Measurements from ENCODE around the gene CTSA.

CTSA gene

DNA sequence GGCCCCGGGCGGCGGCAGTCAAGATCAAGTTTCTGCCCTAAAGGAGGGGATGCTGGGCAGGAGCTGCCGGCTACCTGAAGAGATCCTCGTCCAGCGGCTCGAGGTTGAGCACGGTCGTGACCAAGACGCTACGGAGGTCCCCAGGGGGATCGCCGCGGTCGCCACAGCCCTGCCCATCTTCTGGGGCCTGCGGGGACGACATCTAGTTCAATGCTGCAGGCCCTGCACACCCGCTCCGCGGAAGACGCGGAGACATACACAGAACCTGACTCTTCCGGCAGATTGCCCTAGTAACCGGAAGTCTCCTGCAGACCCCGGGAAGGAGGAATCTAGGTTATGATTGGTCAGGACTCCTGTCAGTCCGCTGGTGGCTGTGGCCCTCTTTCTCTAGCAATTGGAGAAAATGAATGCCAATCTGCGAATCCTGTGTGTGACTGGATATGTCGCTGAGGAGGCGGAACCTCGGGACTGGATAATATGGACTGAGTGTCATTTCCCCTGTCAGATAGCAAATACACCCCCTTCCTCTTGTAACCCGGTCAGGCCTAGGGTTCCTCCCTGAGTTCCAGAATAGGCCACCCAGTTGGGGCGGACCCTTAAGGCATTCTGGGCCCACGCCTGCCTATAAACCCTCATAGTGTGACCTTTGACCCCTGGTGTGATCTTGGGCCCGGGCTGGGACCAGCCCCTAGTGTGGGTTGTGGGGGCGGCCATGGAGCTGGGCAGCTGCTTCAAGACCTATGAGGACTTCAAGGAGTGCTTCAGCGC is 33.8 kb upstream of the CTSA start, which contains the start of the genes ACOT8 and ZSWIM3:
TSS of gene ACOT8 (minus strand) at position 279 of the 768 bp plus-strand sequence. CDS start at position 202, 77 bp downstream.
TSS of gene ZSWIM3 (plus strand) at position 501 of the 768 bp plus-strand sequence. CDS start at position 713, 212 bp downstream.
- no peaks in the 10 kb centered on the region for H3K27me3 ChIP-seq (ENCODE audit: insufficient read depth, low read length)
- H3K9ac ChIP-seq (ENCODE audit: low read length) = peak within 1 kb of the TSS; percentile 83
- H3F3A ChIP-seq (ENCODE audit: insufficient read depth, low read length) = no peaks in the 10 kb centered on the region
- H3K4me3 ChIP-seq (ENCODE audit: low read depth, low read length, poor library complexity, severe bottlenecking) = peak within 1 kb of the TSS; percentile 84
- H3K79me2 ChIP-seq (ENCODE audit: insufficient read depth, low read length) = peaks cover 7% of the 10 kb centered on the region; the same call in 1 of the 2 replicates
- TF ChIP-seq, protein P1, sequence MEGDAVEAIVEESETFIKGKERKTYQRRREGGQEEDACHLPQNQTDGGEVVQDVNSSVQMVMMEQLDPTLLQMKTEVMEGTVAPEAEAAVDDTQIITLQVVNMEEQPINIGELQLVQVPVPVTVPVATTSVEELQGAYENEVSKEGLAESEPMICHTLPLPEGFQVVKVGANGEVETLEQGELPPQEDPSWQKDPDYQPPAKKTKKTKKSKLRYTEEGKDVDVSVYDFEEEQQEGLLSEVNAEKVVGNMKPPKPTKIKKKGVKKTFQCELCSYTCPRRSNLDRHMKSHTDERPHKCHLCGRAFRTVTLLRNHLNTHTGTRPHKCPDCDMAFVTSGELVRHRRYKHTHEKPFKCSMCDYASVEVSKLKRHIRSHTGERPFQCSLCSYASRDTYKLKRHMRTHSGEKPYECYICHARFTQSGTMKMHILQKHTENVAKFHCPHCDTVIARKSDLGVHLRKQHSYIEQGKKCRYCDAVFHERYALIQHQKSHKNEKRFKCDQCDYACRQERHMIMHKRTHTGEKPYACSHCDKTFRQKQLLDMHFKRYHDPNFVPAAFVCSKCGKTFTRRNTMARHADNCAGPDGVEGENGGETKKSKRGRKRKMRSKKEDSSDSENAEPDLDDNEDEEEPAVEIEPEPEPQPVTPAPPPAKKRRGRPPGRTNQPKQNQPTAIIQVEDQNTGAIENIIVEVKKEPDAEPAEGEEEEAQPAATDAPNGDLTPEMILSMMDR (IDR thresholded peaks at IDR 0.05; ENCODE audit: low read length) = no peak
- TF ChIP-seq EZH2 (IDR thresholded peaks at IDR 0.05; ENCODE audit: borderline replicate concordance, low read length) = no peak
- no peak within 1 kb of the TSS for H2AFZ ChIP-seq (ENCODE audit: low read length)
- H3K4me2 ChIP-seq (ENCODE audit: low read length) = peak within 1 kb of the TSS; percentile 85
- no peaks in the 10 kb centered on the region for H3K9me3 ChIP-seq (ENCODE audit: low read length)
- H3K36me3 ChIP-seq (ENCODE audit: insufficient read depth, low read length) = peaks cover 8% of the 10 kb centered on the region; the same call in 1 of the 2 replicates
- no peaks in the 10 kb centered on the region for H4K20me1 ChIP-seq (ENCODE audit: insufficient read depth, low read length)
- H3K4me1 ChIP-seq (ENCODE audit: insufficient read depth, low read length, severe bottlenecking) = peaks cover 41% of the 10 kb centered on the region
- no peaks in the 10 kb centered on the region for H3K9me2 ChIP-seq (ENCODE audit: low read depth, low read length)
- H3K27ac ChIP-seq (ENCODE audit: low read depth, low read length, poor library complexity, severe bottlenecking) = peak within 1 kb of the TSS; percentile 77

- Histone ChIP-seq H3K9me2 (ENCODE audit: low read depth, low read length) (no peaks in the 10 kb centered on the region), H3K27me3 (ENCODE audit: insufficient read depth, low read length) (no peaks in the 10 kb centered on the region), H4K20me1 (ENCODE audit: insufficient read depth, low read length) (no peaks in the 10 kb centered on the region), H3K4me3 (ENCODE audit: low read depth, low read length, poor library complexity, severe bottlenecking) (peak overlapping the region; percentile 84), H3K4me2 (ENCODE audit: low read length) (peak overlapping the region; percentile 79), H3K79me2 (ENCODE audit: insufficient read depth, low read length) (peaks cover 7% of the 10 kb centered on the region; the same call in 1 of the 2 replicates), H3F3A (ENCODE audit: insufficient read depth, low read length) (no peaks in the 10 kb centered on the region), H3K4me1 (ENCODE audit: insufficient read depth, low read length, severe bottlenecking) (peaks cover 41% of the 10 kb centered on the region), H3K36me3 (ENCODE audit: insufficient read depth, low read length) (peaks cover 8% of the 10 kb centered on the region; the same call in 1 of the 2 replicates), H3K27ac (ENCODE audit: low read depth, low read length, poor library complexity, severe bottlenecking) (peak overlapping the region; percentile 77), H3K9ac (ENCODE audit: low read length) (peak overlapping the region; percentile 73), H3K9me3 (ENCODE audit: low read length) (no peaks in the 10 kb centered on the region), H2AFZ (ENCODE audit: low read length) (no peak overlapping the region)
- TF ChIP-seq EZH2 (IDR thresholded peaks at IDR 0.05; ENCODE audit: borderline replicate concordance, low read length) = no peak
- TF ChIP-seq, protein P1 (IDR thresholded peaks at IDR 0.05; ENCODE audit: low read length) = no peak
Measured at GRCh38 chr20:45857882-45858216, 33.3 kb upstream of the CTSA start.

- no peak overlapping the region for H3K27ac ChIP-seq (ENCODE audit: low read depth, low read length, poor library complexity, severe bottlenecking)
Measured at GRCh38 chr20:45859916-45860315, 31.2 kb upstream of the CTSA start.

More at GRCh38 chr20:45859916-45860315, 31.2 kb upstream of the CTSA start:
- Histone ChIP-seq H2AFZ (ENCODE audit: low read length) (no peak overlapping the region), H3K9me3 (ENCODE audit: low read length) (no peaks in the 10 kb centered on the region), H3K36me3 (ENCODE audit: insufficient read depth, low read length) (no peaks in the 10 kb centered on the region), H3K9me2 (ENCODE audit: low read depth, low read length) (no peaks in the 10 kb centered on the region), H3K27me3 (ENCODE audit: insufficient read depth, low read length) (no peaks in the 10 kb centered on the region), H3K4me3 (ENCODE audit: low read depth, low read length, poor library complexity, severe bottlenecking) (no peak overlapping the region), H3K4me1 (ENCODE audit: insufficient read depth, low read length, severe bottlenecking) (peaks cover 41% of the 10 kb centered on the region), H4K20me1 (ENCODE audit: insufficient read depth, low read length) (no peaks in the 10 kb centered on the region), H3F3A (ENCODE audit: insufficient read depth, low read length) (no peaks in the 10 kb centered on the region), H3K79me2 (ENCODE audit: insufficient read depth, low read length) (peaks cover 7% of the 10 kb centered on the region; the same call in 1 of the 2 replicates), H3K9ac (ENCODE audit: low read length) (no peak overlapping the region), H3K4me2 (ENCODE audit: low read length) (no peak overlapping the region)
- TF ChIP-seq, protein P1 (IDR thresholded peaks at IDR 0.05; ENCODE audit: low read length) = no peak
- no peak for TF ChIP-seq EZH2 (IDR thresholded peaks at IDR 0.05; ENCODE audit: borderline replicate concordance, low read length)

Data from OCI-LY1 (cell line).